H1 (cell line): ENCODE data around the gene RFPL2. TPM values are rescaled to one million over a fixed set of nuclear protein-coding genes. Genes with fewer than 3 reads are reported as not detected.

Experiments used
- CTCF ChIA-PET: fragments of 300-600 bp; sonication (Branson Sonifier 250); formaldehyde crosslinking; loops from one replicate; lab custom pipeline; 2021; ENCODE audit not compliant: partially characterized antibody; lab: Charles Lee
- POLR2A ChIA-PET: fragments of 300-600 bp; sonication (Branson Sonifier 250); formaldehyde crosslinking; loops from one replicate; lab custom pipeline; 2021; ENCODE audit warnings: inconsistent platforms; ENCODE audit not compliant: partially characterized antibody; lab: Charles Lee
- DNase-seq, 2 experiments: peaks; one replicate each; pipeline versions ENCODE4 v3.0.0 to v3.0.0-alpha.2; 2010 to 2022; ENCODE audit warnings: low spot score in 2 of 2, low read depth in 1 of 2, mixed read lengths in 1 of 2
- FAIRE-seq: peaks from 2 replicates; lab custom pipeline; 2011; peaks lifted over from hg19 to GRCh38; lab: Jason Lieb, UNC
- H2AFZ ChIP-seq: 2 replicates; pipeline ENCODE4 v1.8.1; 2012; ENCODE audit warnings: low read length, inconsistent platforms
- H2AK5ac ChIP-seq: 2 replicates; pipeline ENCODE4 v1.6.1; 2013; ENCODE audit warnings: low read depth, low read length
- H2BK120ac ChIP-seq: replicated peaks from 2 replicates; pipeline ENCODE3; 2013; ENCODE audit warnings: low read depth, low read length, inconsistent platforms
- H2BK12ac ChIP-seq: 2 replicates; pipeline ENCODE4 v1.6.1; 2013; ENCODE audit warnings: low read depth, low read length
- H2BK15ac ChIP-seq: 2 replicates; pipeline ENCODE4 v1.6.1; 2013; ENCODE audit warnings: low read length
- H2BK20ac ChIP-seq: 2 replicates; pipeline ENCODE4 v1.6.1; 2013; ENCODE audit warnings: low read length
- H2BK5ac ChIP-seq: 2 replicates; pipeline ENCODE4 v1.6.1; 2013; ENCODE audit warnings: low read depth, low read length
- H3K14ac ChIP-seq: 2 replicates; pipeline ENCODE4 v1.6.1; 2013; ENCODE audit warnings: inconsistent platforms; ENCODE audit not compliant: insufficient read length
- H3K18ac ChIP-seq: 2 replicates; pipeline ENCODE4 v1.6.1; 2013; ENCODE audit warnings: low read length; ENCODE audit errors: extremely low read depth
- H3K23ac ChIP-seq: 2 replicates; pipeline ENCODE4 v1.6.1; 2013; ENCODE audit warnings: inconsistent platforms; ENCODE audit not compliant: insufficient read length
- H3K23me2 ChIP-seq: 2 replicates; pipeline ENCODE4 v1.6.1; 2013; ENCODE audit warnings: low read depth, low read length
- H3K27ac ChIP-seq: 2 replicates; pipeline ENCODE4 v1.6.1; 2011; ENCODE audit warnings: low read depth, low read length, inconsistent platforms
- H3K27me3 ChIP-seq, 4 experiments: replicated peaks in 1 of 4; 1 replicate in 1 of 4; 2 replicates in 3 of 4; pipeline versions ENCODE4 v1.6.1 to v1.8.1; 2011 to 2013; ENCODE audit warnings: low read length in 3 of 4, mild to moderate bottlenecking in 3 of 4, inconsistent platforms in 2 of 4, mixed read lengths in 2 of 4, moderate library complexity in 1 of 4; ENCODE audit not compliant: control insufficient read depth in 3 of 4, insufficient read depth in 3 of 4; ENCODE audit errors: extremely low read depth in 1 of 4
- H3K36me3 ChIP-seq, 4 experiments: 2 replicates each; pipeline versions ENCODE4 v1.6.1 to v1.8.1; 2011 to 2013; ENCODE audit warnings: mild to moderate bottlenecking in 4 of 4, low read length in 3 of 4, moderate library complexity in 2 of 4, control low read depth in 1 of 4, inconsistent platforms in 1 of 4; ENCODE audit not compliant: insufficient read depth in 4 of 4, control insufficient read depth in 2 of 4
- H3K4ac ChIP-seq: replicated peaks from 2 replicates; pipeline ENCODE3; 2013; ENCODE audit warnings: low read length, low read depth, mixed read lengths, inconsistent platforms; ENCODE audit not compliant: insufficient read length
- H3K4me1 ChIP-seq, 4 experiments: replicated peaks in 1 of 4; 1 replicate in 1 of 4; 2 replicates in 3 of 4; pipeline versions ENCODE4 v1.6.1 to v1.8.1; 2011 to 2013; ENCODE audit warnings: low read length in 3 of 4, inconsistent platforms in 2 of 4, mixed read lengths in 1 of 4; ENCODE audit not compliant: insufficient read depth in 4 of 4, control insufficient read depth in 3 of 4
- H3K4me2 ChIP-seq, 2 experiments: 2 replicates each; pipeline versions ENCODE4 v1.6.1 to v1.8.1; 2011 to 2013; ENCODE audit warnings: low read depth in 2 of 2, low read length in 2 of 2, control low read depth in 1 of 2, inconsistent platforms in 1 of 2, mild to moderate bottlenecking in 1 of 2; ENCODE audit not compliant: insufficient read depth in 1 of 2
- H3K4me3 ChIP-seq, 4 experiments: fragments of 200-600, 300-600 bp in 1 of 4; sonication (generic), shearing (Covaris generic), sonication (Bioruptor Twin) in 1 of 4; 2 replicates each; pipeline versions ENCODE4 v1.5.1 to v1.8.1; 2011 to 2016; ENCODE audit warnings: low read length in 4 of 4, low read depth in 3 of 4, control low read depth in 2 of 4, inconsistent platforms in 2 of 4, mild to moderate bottlenecking in 2 of 4, mixed read lengths in 1 of 4, moderate library complexity in 1 of 4; ENCODE audit not compliant: insufficient read depth in 2 of 4; ENCODE audit errors: extremely low read depth in 1 of 4
- H3K56ac ChIP-seq: replicated peaks from 2 replicates; pipeline ENCODE3; 2013; ENCODE audit warnings: low read depth, mild to moderate bottlenecking, mixed read lengths, low read length, inconsistent platforms; ENCODE audit not compliant: insufficient read length
- H3K79me1 ChIP-seq: 2 replicates; pipeline ENCODE4 v1.6.1; 2013; ENCODE audit warnings: low read depth, low read length, control low read depth
- H3K79me2 ChIP-seq, 2 experiments: 2 replicates each; pipeline versions ENCODE4 v1.6.1 to v1.8.1; 2012 to 2013; ENCODE audit warnings: low read length in 2 of 2, mild to moderate bottlenecking in 2 of 2, inconsistent platforms in 1 of 2; ENCODE audit not compliant: insufficient read depth in 2 of 2, control insufficient read depth in 1 of 2
- H3K9ac ChIP-seq, 4 experiments: replicated peaks in 1 of 4; 1 replicate in 1 of 4; 2 replicates in 3 of 4; pipeline versions ENCODE4 v1.6.1 to v1.8.1; 2011 to 2013; ENCODE audit warnings: low read depth in 3 of 4, low read length in 3 of 4, control low read depth in 2 of 4, mild to moderate bottlenecking in 2 of 4, moderate library complexity in 2 of 4, inconsistent platforms in 1 of 4; ENCODE audit errors: extremely low read depth in 1 of 4
- H3K9me3 ChIP-seq, 2 experiments: 2 replicates each; pipeline versions ENCODE4 v1.6.1 to v1.8.1; 2012 to 2013; ENCODE audit warnings: mild to moderate bottlenecking in 2 of 2, moderate library complexity in 2 of 2, control low read depth in 1 of 2, inconsistent platforms in 1 of 2, low read depth in 1 of 2, low read length in 1 of 2, mixed read lengths in 1 of 2; ENCODE audit not compliant: insufficient read depth in 2 of 2
- H4K20me1 ChIP-seq, 2 experiments: replicated peaks in 1 of 2; 2 replicates each; pipeline versions ENCODE3 to v1.8.1; 2011 to 2013; ENCODE audit warnings: inconsistent platforms in 2 of 2, low read length in 2 of 2, mild to moderate bottlenecking in 1 of 2; ENCODE audit not compliant: insufficient read depth in 2 of 2, control insufficient read depth in 1 of 2
- H4K5ac ChIP-seq: 2 replicates; pipeline ENCODE4 v1.6.1; 2013; ENCODE audit warnings: low read length, low read depth, mixed read lengths, inconsistent platforms; ENCODE audit not compliant: insufficient read length
- H4K8ac ChIP-seq: 2 replicates; pipeline ENCODE4 v1.8.0; 2013; ENCODE audit warnings: mild to moderate bottlenecking, moderate library complexity, low read length, inconsistent platforms; ENCODE audit not compliant: insufficient read depth; ENCODE audit errors: extremely low read depth
- H4K91ac ChIP-seq: replicated peaks from 2 replicates; pipeline ENCODE3; 2013; ENCODE audit warnings: low read length, mixed read lengths, inconsistent platforms; ENCODE audit not compliant: insufficient read length
- ASH2L ChIP-seq: fragments of 200-600, 300-600 bp; sonication (generic); IDR thresholded peaks from one replicate; pipeline ENCODE4 v1.7.1; 2017; ENCODE audit warnings: low read length
- BRCA1 ChIP-seq: IDR thresholded peaks from 2 replicates; pipeline ENCODE4 v1.6.1; 2012; ENCODE audit warnings: low read depth, low read length, improper control_type of control experiment
- CEBPB ChIP-seq: IDR thresholded peaks from 2 replicates; pipeline ENCODE4 v1.6.1; 2012; ENCODE audit warnings: low read depth, low read length
- EGR1 ChIP-seq: IDR thresholded peaks from 2 replicates; pipeline ENCODE4 v1.6.1; 2011; ENCODE audit warnings: low read depth, low read length, borderline replicate concordance
- JUN ChIP-seq: IDR thresholded peaks from 2 replicates; pipeline ENCODE4 v1.6.1; 2011; ENCODE audit warnings: low read depth, mild to moderate bottlenecking, improper control_type of control experiment, low read length
- KDM4A ChIP-seq: IDR thresholded peaks from one replicate; pipeline ENCODE4 v1.7.1; 2012; ENCODE audit warnings: low read depth, mild to moderate bottlenecking, moderate library complexity, low read length, inconsistent platforms; ENCODE audit not compliant: severe bottlenecking
- PHF8 ChIP-seq: fragments of 200-600 bp; sonication (generic); conservative IDR thresholded peaks from 2 replicates; pipeline ENCODE4 v1.7.1; 2012; ENCODE audit warnings: low read depth, mild to moderate bottlenecking, inconsistent platforms, low read length, moderate library complexity
- POLR2A ChIP-seq, 2 experiments: IDR thresholded peaks; 1 replicate in 1 of 2; 2 replicates in 1 of 2; pipeline ENCODE4 v1.6.1; 2011; ENCODE audit warnings: low read depth in 2 of 2, low read length in 2 of 2, mild to moderate bottlenecking in 2 of 2; ENCODE audit errors: control extremely low read depth in 1 of 2
- RFX5 ChIP-seq: IDR thresholded peaks from 2 replicates; pipeline ENCODE4 v1.6.1; 2011; ENCODE audit warnings: low read depth, low read length, improper control_type of control experiment, borderline replicate concordance
- SIRT6 ChIP-seq: IDR thresholded peaks from one replicate; pipeline ENCODE4 v1.7.1; 2012; ENCODE audit warnings: low read length, inconsistent platforms
- SP2 ChIP-seq: IDR thresholded peaks from 2 replicates; pipeline ENCODE4 v1.6.1; 2012; ENCODE audit warnings: mild to moderate bottlenecking, low read length, inconsistent platforms
- TBP ChIP-seq: IDR thresholded peaks from 2 replicates; pipeline ENCODE4 v1.6.1; 2011; ENCODE audit warnings: low read depth, low read length, improper control_type of control experiment
- ZNF274 ChIP-seq: IDR thresholded peaks from 2 replicates; pipeline ENCODE4 v1.7.0; 2012; ENCODE audit warnings: low read length, borderline replicate concordance; ENCODE audit errors: extremely low read depth
- WGBS, 2 experiments: shearing (Covaris generic) in 1 of 2; methylation state at CpG; one replicate each; pipeline versions ENCODE4 v1.1.6 to v1.1.7; 2013 to 2015; ENCODE audit warnings: low lambda C conversion rate in 2 of 2, mixed read lengths in 2 of 2, inconsistent platforms in 1 of 2, low coverage in 1 of 2, missing lambda C conversion rate in 1 of 2; ENCODE audit not compliant: insufficient replicate concordance in 2 of 2, insufficient coverage in 1 of 2, insufficient read length in 1 of 2; ENCODE audit errors: extremely low coverage in 1 of 2, missing lambda C conversion rate in 1 of 2; 5-methylcytosine and 5-hydroxymethylcytosine counted together
- polyA plus RNA-seq, 7 experiments: library from polyadenylated mRNA; depleted of rRNA in 3 of 7; stranded (reverse) in 5 of 7; unstranded in 2 of 7; fragments of >200 nt in 5 of 7; fragments of 200-250 nt in 2 of 7; gene quantifications; 1 replicate in 5 of 7; 2 replicates in 1 of 7; 4 replicates in 1 of 7; pipeline versions ENCODE4 v1.2.1 to v1.2.3, GENCODE V29; 2011 to 2013; ENCODE audit warnings: missing spikeins in 2 of 7, mixed read lengths in 2 of 7
- total RNA-seq: library from RNA; stranded (reverse); fragmentation: NEBNext Ultra II Directional; extraction: Animal tissue kit (Norgen Biotek cat#: 25700); gene quantifications from 2 replicates; pipeline ENCODE4 v1.2.1, GENCODE V29; 2021

The RFPL2 gene
- total and polyA plus RNA-seq, 2 of the 8 experiments (the other 6 are each of a cell fraction or from before 2014, with no cell fraction given) = 0.15 to 0.19 TPM

DNA sequence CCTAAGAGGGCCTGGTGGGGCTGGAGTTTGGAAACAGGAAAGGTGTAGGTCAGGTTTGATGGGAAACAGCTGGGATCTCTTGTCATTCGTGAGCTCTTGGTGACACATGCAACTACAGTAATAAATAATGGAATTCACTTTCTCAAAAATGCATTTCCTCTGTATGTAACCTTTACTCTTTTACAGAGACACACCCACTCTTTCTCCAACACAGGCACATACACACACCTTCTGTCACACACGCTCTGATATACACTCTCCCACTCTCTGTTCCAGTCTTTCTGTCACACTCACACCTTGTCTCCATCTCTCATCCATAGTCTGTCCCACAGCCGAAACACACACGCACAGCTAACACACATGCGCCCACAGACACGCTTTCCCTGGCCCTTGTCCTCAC lies 39.2 kb downstream of the RFPL2 start:
- Histone ChIP-seq H4K5ac (no peak overlapping the region), H2BK15ac (no peak overlapping the region), H2AK5ac (no peak overlapping the region), H3K23ac (no peak overlapping the region), H4K20me1 (no peaks in the 10 kb centered on the region), H2BK5ac (no peak overlapping the region), H4K91ac (no peak overlapping the region), H3K4me2 (no peak overlapping the region), H2BK20ac (no peak overlapping the region), H3K79me2 (no peaks in the 10 kb centered on the region), H2AFZ (no peak overlapping the region), H3K79me1 (no peaks in the 10 kb centered on the region), H3K36me3 (no peaks in the 10 kb centered on the region), H4K8ac (no peak overlapping the region), H3K4me1 (peaks cover 0 to 3% (median 0%) of the 10 kb centered on the region in 4 experiments; a peak in 1 of 7 replicates), H3K9ac (no peak overlapping the region), H3K27ac (no peak overlapping the region), H2BK120ac (no peak overlapping the region), H3K4ac (no peak overlapping the region), H3K18ac (no peak overlapping the region), H3K4me3 (no peak overlapping the region), H3K14ac (no peak overlapping the region), H3K56ac (no peak overlapping the region), H3K9me3 (no peaks in the 10 kb centered on the region), H2BK12ac (no peak overlapping the region), H3K27me3 (no peaks in the 10 kb centered on the region), H3K23me2 (no peaks in the 10 kb centered on the region)
- ChIA-PET CTCF (interaction anchor here (1.0 to 1.7 kb wide), 5 partner anchors 11 to 189 kb away, joined by 3 to 5 read pairs (median 4); no protein-coding TSS in a partner anchor), POLR2A (interaction anchor here (1.0 to 1.7 kb wide), 2 partner anchors 8 to 17 kb away, joined by 3 read pairs; no protein-coding TSS in a partner anchor)
- DNase-seq = no peak
- no peak for TF ChIP-seq ASH2L
- no peak for TF ChIP-seq BRCA1
- TF ChIP-seq SP2 = no peak
- no peak for TF ChIP-seq PHF8
- TF ChIP-seq ZNF274 = no peak
- TF ChIP-seq TBP = no peak
- no peak for TF ChIP-seq KDM4A
- TF ChIP-seq POLR2A (IDR thresholded peaks at IDR 0.05; ENCODE audit: control extremely low read depth in 1 of 2, low read depth in 2 of 2, low read length in 2 of 2) = no peak
- no peak for TF ChIP-seq SIRT6
- TF ChIP-seq RFX5 = no peak
- no peak for TF ChIP-seq CEBPB
- no peak for TF ChIP-seq JUN
- no peak for TF ChIP-seq EGR1
- 88% methylated on average over 6 of the region's 6 CpGs; no CpG with 5 or more reads in 1 of the 2 experiments for WGBS, 2 experiments
- FAIRE-seq = no peak
